NCI-H2227 (cell line): ENCODE results near the gene ZBTB45.
"Not testable (repeated sequence)": the region's sequence is repeated elsewhere in the genome, so short reads cannot be mapped to it uniquely, and the experiment has no call there.

Source experiments
- DNase-seq: peaks from one replicate; lab custom pipeline; 2025; ENCODE audit not compliant: unreplicated experiment; lab: John Stamatoyannopoulos, UW

Gene ZBTB45

DNA sequence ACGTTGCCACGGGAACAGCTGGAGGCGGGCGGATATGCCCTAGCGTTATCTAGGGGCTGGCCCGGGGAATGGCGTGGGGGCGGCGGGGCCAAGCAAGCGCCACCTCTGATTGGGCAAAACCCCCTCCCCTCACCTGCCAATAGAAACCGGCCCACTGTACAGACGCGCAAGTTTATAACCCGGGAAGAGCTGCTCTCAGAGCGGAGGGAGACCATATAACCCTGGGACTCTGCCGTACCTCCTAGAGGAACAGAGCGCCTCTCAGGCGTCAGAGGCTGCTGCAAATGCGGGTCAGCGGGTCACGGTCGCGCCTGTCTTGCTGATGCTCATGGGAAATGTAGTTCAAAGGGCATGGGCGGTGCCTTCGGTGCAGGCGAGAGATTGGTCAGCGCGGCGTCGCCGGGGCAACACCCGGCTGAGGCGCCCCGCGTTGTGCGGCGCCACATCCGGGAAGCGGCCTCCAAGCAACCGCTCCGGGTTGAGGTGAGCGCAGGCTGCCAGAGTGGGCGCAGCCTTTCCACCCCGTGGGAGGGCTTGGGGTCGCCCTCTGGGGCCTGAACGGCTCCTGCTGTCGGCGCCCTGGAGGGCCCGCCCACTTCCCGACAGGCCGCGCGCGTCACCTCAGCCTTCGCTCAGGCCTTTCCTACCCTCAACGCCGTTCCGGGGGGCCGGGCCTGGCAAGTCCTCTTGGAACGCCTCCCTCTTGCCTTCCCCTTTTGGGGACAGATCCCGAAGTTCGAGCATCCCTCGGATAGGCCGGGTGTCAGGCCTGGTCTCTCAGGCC lies 43.7 kb downstream of the ZBTB45 start, which contains the start of gene ZNF446:
Gene ZNF446, plus strand, starts transcription at position 639 of the 784 bp plus-strand sequence. CDS start 867 bp downstream, outside the sequence.
- peak; percentile 100 for DNase-seq

DNA sequence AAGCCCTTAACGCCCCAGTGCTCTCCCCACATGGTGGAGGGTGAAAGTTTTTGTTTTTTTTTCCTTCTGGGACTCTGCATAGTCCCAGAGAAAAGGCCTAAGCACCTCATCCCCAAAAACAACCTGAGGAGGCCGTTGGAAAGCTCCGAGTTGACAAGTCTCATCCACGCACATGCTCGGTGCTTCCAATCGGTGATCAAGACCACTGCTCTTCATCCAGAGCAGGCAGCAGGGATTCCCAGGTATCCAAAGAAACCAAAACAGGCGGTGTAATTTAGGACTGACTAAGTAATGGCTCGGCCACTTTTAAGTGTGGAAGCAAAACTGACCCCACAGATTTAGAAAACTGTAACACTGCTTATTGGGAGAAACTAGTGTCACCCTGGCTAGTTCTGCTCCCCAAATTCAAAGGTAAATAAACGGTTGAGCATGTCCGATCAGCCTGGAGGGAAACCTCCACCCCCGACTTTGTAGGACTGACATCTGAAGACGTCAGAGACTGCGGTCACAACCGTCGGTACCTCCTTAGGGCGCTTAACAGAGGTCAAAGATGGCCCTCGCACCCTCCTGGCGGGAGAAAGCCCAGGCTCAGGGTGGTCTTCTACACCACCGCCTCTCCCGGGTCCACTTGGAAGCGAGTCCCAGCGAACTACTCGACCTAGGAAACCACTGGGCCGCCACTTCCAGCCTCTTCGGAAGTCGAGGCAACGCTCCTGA lies 44.5 kb downstream of the ZBTB45 start:
- DNase-seq, result no peak

DNA sequence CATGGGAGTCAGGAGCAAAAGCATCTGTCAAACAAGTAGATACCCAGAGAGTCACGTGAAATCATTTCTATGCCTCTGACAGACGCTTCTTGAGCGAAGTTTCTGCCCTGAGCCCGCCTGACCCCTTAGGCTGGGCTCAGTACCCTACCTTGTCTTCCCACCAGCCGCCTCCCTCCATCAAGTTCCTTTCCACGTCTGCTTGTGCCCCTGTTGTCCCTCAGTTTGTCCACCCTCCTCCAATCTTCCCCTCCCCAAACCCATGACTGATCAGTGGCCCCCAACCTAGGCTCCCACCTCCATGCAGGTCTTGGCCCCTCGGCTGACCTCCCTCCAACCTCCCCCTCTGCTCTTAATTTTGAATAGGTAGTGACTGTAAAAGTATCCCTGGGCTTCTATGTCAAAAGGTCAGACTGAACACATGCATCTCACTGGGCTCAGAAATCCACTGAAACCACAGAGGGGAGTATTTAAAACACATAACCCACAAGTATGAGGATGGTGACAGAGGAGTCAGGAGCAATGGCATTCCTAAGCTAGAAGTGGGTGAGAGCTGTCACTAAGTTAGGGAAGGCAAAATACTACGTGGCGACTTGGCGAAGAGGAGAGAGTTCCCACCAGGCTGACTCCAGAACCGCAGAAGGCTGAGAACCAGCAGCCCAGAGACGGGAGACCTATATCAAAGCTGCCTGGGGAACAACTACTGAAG lies 45.2 kb downstream of the ZBTB45 start:
- DNase-seq, result no peak

DNA sequence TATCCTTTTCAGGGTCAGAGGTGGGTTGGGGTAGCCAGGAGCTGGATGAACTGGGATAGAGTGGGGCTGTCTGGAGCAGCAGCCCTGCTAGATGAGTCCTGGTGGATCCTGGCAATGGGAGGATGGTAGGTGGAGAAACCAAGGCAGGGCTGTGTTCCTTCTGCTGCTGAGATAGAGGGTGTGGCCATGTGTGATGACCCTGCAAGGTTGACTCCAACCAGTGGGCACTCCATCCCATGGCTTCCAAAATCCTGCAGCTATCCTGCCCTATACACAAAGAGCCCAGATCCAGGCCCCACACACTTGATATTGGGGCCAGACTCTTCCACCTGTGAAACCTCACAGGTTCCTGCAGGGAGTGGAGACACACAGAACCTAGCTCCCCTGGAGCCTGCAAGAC lies 45.8 kb downstream of the ZBTB45 start:
- DNase-seq, result no peak

DNA sequence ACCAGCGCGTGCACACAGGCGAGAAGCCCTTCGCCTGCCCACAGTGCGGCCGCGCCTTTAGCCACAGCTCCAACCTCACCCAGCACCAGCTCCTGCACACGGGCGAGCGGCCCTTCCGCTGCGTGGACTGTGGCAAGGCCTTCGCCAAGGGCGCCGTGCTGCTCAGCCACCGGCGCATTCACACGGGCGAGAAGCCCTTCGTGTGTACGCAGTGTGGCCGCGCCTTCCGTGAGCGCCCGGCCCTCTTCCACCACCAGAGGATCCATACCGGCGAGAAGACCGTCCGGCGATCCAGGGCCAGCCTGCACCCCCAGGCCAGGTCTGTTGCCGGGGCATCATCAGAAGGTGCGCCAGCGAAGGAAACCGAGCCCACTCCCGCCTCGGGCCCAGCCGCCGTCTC lies 47.9 kb downstream of the ZBTB45 start:
- DNase-seq, result no peak

DNA sequence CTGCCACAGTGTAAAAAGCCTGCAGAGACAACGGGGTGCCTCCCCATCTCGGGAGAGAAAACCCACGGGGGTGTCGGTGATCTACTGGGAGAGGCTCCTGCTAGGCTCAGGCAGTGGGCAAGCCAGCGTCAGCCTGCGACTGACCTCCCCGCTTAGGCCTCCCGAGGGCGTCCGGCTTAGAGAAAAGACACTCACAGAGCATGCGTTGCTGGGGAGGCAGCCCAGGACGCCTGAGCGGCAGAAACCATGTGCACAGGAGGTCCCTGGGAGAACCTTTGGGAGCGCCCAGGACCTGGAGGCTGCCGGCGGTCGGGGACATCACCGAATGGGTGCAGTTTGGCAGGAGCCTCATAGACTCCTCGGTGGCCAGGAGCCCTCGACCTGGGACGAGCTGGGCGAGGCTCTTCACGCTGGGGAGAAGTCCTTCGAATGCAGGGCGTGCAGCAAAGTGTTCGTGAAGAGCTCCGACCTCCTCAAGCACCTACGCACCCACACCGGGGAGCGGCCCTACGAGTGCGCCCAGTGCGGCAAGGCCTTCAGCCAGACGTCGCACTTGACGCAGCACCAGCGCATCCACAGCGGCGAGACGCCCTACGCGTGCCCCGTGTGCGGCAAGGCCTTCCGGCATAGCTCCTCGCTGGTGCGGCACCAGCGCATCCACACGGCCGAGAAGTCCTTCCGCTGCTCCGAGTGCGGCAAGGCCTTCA lies 48.6 kb downstream of the ZBTB45 start:
- not testable (repeated sequence) for DNase-seq

DNA sequence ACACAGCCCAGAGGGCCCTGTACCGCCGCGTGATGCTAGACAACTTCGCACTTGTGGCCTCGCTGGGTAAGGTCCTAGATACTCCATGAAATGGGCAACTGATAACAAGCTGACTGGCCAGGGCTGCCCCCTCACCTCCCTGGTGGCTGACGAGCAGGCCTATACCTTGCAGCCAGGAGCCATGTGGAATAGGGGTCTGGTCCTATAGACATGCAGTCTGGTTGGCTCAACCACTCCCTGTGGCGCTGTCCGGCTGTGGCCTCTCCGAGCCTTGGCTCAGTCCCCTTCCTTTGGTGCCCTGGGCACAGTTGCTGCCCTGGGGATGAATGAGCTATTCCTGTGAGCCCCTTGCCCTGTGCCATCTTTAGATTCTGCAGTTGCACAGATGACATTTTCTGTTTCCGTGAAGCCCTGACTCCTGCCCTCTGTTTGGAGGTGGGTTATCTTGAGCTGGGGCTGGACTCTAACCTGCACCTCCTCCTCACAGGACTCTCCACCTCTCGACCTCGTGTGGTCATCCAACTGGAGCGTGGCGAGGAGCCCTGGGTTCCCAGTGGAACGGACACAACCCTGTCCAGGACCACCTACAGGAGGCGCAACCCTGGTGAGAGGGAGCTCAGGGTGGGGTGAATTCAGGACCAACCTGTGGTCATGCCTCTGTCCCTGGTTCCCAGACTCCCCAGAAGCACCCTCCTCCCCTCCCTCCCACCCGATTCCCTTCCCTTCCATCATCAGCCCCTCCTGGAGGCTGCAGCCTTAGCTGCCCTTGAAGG lies 50.2 kb downstream of the ZBTB45 start:
- DNase-seq, result no peak

DNA sequence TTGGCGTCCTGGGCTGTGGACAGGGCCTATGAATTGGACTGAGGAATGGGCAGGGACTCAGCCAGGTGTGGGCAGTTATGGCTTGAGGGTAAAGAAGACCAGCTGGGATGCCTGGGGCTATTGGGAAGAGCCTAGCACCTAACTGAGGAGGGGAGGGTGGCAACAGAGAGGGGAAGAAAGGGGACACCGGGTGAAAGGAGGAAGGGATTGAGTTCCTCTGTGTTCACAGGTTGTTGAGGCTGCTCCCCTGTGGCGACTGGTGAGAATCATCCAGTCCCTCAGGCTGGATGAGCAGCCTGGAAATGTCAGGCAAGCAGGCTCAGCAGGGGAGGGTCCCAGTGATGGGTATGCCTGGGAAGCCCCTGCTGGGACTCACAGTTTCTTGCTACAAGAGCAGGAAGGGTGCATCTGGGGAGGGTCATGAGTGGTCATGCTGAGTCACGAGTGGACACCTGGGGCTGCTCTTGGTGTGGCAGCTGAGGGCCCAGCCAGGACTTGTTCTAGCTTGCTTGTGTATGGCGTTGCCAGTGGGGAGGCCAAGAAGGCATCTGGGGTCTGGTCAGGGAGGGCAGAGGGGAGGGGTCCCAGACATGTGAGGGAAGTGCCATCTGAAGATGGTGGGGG lies 51.3 kb downstream of the ZBTB45 start:
- DNase-seq, result peak; percentile 56

DNA sequence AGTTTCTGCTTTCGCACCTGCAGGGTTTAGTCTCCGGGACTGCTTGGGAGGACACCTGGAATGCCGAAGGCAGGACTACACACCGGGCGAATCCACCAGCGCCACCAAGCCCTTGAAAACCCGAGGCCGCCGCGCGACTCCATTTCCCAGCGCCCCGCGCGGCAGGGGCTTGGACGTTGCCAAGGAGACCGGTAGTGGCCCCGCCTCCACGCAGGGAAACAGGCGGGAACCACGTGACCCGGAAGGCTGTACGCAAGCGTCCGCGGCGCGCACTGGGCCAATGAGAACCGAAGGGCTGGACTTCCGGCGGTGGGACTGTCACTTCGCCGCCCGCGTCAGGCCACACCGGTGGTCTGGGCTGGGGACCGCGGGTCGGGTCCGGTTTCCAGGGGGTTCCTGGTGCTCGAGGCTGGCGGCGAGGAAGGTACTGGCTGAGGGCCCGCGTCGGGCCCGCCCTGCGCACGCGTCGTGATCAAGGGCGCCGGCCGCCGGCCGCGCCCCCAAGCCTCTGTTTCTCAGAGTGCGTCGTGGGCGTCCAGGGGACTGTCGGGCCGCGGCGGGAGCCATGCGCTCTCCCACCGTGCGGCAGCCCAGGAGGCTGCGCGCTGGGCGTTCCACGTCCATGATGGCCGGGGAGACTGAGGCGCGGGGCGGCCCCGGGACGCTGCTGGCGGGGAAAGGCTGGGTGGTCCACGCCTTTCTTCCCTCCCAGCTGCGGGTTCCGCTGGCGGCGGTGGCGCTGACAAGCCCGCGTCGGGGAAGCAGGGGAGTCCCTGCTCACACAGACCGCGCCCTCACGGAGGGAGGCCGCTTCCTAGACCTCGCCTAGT lies 52.6 kb downstream of the ZBTB45 start, which contains the start of gene ZNF324:
Gene ZNF324, plus strand, starts transcription at position 321 of the 830 bp plus-strand sequence. CDS start 2,106 bp downstream, outside the sequence.
- DNase-seq, result peak; percentile 100

DNA sequence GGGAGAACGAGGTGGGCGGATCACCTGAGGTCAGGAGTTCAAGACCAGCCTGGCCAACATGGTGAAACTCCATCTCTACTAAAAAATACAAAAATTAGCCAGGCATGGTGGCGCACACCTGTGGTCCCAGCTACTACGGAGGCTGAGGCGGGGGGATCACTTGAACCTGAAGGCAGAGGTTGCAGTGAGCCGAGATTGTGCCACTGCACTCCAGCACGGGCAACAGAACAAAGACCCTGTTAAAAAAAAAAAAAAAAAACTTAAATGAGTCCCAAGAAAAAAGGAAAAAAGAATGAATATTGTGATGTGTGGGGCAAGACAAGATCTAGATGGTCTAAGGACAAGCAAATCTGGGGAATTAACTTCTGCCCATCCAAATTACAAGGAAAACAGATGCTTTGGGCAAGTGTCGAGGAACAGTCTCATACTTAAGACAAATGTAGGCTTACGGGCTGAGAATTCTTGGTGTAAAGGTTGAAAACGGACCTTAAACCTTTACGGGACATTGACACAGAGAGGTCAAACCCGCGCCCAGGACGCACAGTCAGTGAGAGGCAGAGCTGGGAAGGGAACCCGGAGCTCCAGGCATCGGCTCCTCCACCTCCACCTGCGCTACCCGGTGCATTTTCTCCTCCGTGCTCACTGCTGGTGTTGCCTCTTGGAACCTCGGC lies 53.4 kb downstream of the ZBTB45 start:
- no peak for DNase-seq
